Measurements from ENCODE around the gene ATP1A4. TPM values are rescaled to one million over a fixed set of nuclear protein-coding genes. Genes with fewer than 3 reads are reported as not detected.

Gene ATP1A4
- total RNA-seq, 1 donor from 2014 or later = not detected

DNA sequence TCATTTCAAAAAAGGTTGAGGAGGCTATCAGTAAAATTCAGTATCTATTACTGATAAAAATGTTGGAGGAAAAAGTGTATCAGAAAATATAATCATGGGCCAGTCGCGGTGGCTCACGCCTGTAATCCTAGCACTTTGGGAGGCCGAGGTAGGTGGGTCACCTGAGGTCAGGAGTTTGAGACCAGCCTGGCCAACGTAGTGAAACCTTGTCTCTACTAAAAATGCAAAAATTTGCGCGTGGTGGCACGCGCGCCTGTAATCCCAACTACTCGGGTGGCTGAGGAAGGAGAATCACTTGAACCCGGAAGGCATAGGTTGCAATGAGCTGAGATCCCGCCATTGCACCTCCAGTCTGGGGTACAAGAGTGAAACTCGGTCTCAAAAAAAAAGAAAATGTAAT, 5.3 kb upstream of the ATP1A4 start:
- no peak for DNase-seq

DNA sequence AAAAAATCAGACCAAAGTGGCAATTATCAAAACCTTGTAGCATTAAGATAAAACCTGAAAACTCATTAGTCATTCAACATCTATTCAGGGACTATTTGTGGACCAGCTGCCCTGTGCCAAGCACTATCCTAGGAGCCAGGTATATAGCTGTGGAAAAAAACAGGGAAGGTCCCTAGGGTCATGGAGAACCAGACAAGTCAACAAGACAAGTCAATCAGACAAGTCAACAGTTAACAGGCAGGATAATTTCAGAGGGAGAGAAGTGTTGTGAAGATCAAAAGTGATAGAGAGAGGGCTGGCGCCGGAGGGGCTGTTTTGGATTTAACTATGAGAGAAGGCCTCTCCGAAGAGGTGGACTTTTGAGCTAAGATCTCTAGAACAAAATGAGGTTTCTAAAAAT, 3.3 kb upstream of the ATP1A4 start:
- no peak for DNase-seq

DNA sequence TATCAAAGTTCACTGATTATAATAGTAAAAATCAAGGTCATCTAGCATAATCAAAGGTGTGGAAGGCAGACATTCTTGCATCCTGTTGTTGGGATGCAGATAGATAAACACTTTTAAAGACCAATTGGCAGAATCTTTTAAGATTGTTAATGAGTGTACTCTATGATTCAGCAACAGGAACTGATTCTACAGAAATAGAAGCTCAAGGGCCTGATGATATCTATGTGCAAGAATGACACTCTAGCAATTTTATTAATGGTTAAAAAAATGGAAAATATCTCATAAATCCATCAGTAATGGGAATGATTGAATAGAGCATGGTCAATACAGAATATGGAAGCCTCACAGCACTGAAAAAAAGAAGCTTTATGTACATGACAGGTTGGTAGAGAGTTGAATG, 2.2 kb upstream of the ATP1A4 start:
- DNase-seq = no peak

DNA sequence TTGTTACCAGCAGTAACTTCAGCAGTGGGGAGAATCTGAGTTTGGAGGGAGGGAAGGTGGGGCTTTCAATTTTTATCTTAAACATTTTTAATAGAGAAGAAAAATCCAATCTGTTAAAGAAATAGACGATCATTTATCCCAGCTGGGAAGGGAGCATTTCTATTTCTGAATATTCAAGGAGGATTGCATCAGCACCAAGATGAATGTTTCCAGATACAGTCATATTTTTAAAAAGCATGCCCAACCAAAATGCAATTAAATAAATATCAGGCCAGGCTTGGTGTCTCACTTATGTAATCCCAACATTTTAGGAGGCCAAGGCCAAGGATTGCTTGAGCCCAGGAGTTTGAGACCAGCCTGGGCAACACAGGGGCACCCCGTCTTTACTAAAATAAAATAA, 1.7 kb upstream of the ATP1A4 start:
- no peak for DNase-seq

DNA sequence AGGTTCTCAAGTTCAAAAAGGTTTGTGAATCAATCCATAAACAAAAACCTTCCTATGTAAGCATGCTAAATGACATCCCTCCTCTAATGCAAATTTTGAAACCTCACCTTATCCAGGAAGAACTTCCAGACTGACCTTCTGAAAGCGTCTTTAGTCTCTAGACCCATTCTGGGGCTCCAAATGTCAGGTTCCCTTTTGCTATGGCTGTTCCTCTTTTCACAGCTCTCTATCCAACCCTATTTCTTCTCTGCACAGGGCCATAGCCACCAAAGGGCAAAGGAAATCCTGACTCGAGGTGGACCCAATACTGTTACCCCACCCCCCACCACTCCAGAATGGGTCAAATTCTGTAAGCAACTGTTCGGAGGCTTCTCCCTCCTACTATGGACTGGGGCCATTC, 3.4 kb downstream of the ATP1A4 start:
- no peak for DNase-seq

DNA sequence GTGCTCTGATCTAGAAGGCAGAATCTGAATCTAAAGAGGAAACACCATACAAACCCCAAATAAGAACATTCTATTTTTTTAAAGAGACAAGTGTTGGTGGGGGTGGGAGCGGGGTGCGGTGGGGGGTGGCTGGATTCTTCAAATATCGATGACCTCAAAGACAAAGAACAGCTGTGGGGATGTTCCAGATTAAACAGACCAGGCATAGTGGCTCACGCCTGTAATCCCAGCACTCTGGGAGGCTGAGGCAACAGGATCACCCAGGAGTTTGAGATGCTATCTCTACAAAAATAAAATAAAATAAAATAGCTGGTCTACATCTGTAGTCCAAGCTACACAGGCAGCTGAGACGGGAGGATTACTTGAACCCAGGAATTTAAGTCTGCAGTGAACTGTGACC, 5.0 kb downstream of the ATP1A4 start:
- no peak for DNase-seq

DNA sequence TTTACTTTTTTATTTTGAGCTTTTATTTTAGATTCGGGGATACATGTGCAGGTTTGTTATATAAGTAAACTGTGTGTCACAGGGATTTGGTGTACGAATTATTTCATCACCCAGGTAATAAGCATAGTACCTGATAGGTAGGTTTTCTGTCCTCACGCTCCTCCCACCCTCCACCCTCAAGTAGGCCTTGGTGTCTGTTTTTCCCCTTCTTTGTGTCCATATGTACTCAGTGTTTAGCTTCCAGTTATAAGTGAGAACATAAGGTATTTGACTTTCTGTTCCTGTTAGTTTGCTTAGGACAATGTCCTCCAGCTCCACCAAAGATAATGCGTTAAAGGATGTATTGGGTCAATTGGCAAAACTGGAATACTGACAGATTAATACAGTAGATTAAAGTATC, 5.8 kb downstream of the ATP1A4 start:
- DNase-seq = no peak

DNA sequence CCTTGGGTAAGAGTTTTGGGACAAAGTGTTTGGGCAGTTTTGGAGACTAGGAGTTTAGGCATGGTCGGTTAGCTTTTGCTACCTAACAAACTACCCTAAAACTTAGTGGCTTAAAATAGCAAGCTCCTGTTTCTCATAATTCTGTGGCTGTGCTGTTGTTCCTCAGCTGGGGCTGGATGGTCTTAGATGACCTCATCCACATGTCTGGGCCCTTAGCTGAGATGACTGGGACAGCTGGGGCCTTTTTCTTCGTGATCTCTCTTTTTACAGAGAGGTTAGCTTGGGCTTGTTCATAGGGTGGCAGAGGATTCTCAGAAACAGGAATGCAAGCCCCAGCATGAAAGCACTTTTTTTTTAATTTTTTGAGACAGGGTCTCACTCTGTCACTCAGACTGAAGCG, 6.6 kb downstream of the ATP1A4 start:
- no peak for DNase-seq

DNA sequence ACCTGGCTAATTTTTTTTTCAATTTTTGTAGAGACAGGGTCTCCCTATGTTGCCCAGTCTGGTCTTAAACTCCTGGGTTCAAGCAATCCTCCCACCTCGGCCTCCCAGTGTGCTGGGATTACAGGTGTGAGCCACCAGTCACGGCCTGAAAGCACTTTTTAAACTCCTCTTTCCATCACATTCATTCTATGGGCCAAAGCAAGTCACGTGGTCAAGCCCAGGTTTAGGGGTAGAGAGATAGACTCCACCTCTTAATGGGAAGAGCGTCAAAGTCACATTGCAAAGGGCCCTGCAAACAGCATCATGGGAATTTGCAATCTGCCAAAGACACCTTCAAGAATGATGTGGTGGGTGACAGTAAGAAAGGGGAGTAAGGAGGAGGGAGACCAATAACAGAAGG, 7.1 kb downstream of the ATP1A4 start:
- no peak for DNase-seq

DNA sequence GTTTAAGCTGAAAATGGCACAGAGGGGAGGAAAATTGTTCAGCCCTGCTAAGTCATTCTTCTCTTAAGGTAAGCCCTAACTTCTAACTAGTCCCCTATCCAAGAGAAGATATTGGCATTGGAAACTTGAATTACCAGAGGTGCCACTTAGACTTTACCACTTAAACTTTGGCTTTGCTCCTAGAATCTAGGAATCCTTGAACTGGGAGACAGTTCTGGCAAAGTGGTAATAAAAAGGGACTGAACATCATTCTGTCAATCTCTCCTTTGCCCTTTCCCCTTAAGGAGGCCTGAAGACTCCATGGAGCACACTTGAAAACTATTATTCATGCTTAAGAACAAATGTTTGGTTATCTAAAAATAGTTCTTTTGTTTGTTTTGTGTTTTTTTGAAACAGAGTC, 8.4 kb downstream of the ATP1A4 start:
- no peak for DNase-seq

DNA sequence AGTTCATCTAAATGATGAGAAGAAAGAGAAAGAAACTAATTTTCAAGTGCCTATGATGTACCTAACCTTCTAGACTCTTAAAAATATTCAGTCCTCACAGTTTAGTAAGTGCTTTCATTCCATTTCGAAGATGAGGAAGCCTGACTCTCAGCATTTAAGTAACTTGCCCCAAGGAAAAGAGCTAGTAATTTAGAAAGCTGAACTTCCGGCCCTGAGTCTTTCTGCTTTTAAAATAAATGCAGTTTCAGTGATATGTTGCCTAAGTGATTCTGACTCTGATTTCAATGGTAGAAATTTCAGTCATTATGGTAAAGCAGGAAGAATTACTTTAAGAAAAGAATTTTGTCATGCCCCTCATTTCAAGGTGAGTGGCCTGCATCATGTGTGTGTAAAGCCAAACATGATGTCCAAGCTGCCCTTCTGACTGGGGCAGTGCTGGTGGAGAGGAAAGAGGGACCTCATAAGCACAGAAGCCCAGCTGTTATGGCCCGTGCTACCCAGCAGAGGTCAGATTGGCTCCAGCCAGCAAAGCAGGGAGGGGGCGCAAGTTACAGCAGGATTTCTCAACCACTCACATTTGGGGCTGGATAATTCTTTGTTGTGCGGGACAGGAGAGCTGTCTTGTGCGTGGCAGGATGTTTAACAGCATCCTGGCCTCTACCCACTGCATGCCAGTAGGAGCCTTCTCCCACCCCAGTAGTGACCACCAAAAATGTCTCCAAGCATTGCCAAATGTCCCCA, 10.7 kb downstream of the ATP1A4 start:
- DNase-seq = no peak

DNA sequence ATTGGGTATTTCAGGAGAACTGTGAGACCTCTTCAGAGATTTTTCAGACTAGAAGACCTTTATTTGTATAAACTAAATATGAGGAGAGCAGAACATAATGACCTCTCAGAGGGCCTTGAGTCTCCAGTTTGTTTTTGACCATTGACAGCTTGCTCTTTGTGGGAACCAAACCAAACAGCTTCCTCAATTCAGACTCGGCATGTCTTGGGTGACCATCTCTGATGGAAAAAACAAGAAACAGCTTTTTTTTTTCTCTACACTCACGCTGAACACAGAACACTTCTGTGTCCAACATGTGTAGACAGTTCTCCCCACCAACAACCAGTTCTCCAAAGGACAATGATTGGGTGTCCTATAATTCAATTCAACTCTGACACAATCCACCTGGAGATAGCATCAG, 11.5 kb downstream of the ATP1A4 start:
- DNase-seq = no peak

DNA sequence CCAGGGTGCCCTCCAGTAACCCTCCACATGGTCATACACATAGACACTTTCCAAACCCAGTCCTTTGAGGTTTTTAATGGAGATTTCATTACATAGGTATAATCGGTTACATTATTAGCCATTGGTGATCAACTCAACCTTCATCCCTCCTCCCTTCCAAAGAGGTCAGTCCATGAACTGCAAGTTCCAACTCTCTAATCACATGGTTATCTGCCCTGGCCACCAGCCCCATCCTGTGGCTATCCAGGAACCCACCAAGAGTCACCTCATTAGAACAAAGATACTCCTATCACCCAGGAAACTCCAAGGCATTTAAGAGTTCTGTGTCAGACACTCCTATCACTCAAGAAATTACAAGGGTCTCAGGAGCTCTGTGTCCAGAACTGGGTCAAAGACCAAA, 12.2 kb downstream of the ATP1A4 start:
- DNase-seq = no peak

DNA sequence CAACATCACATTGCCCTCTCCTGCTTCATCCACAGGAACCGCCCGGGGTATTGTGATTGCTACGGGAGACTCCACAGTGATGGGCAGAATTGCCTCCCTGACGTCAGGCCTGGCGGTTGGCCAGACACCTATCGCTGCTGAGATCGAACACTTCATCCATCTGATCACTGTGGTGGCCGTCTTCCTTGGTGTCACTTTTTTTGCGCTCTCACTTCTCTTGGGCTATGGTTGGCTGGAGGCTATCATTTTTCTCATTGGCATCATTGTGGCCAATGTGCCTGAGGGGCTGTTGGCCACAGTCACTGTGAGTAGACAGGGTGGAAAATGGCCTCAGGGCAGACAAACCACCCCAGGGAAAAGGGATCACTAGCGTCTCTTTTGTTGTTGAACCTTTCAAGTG, 12.7 kb downstream of the ATP1A4 start:
- DNase-seq = no peak

DNA sequence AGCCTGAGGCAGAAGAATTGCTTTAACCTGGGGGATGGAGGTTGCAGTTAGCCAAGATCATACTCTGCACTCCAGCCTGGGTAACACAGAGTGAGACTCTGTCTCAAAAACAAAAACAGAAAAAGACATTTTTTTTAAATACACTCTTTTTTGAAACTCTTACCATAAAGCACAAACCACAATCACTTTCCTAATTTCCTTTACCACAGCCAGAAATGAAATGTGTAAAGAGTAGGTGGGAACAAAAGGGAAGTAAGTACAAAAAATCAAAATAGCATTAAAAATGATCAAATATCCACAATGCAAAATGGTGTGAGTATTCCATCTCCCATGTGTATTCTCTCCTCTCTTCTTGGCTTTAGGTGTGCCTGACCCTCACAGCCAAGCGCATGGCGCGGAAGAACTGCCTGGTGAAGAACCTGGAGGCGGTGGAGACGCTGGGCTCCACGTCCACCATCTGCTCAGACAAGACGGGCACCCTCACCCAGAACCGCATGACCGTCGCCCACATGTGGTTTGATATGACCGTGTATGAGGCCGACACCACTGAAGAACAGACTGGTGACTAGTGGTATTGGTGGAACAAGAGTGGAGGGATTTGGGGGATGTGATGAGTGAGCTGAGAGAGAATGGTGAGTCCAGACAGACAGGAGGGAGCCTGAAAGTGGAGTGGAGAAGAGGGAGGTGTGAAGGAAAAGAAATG, 14.9 kb downstream of the ATP1A4 start:
- no peak for DNase-seq

DNA sequence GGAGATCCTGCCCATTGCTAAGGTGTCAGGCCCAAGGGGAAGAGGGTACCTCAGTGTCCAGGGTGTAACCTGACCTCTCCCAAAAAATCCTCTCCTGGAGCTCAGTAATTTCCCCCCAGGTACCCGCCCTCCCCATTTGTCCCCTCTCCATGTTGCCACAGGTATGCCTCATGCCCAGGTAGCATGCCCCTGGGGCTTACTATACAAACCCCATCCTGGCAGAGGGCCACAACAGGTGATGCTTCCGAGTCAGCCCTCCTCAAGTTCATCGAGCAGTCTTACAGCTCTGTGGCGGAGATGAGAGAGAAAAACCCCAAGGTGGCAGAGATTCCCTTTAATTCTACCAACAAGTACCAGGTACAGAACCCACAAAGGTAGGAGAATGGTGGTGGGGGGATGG, 15.7 kb downstream of the ATP1A4 start:
- no peak for DNase-seq

DNA sequence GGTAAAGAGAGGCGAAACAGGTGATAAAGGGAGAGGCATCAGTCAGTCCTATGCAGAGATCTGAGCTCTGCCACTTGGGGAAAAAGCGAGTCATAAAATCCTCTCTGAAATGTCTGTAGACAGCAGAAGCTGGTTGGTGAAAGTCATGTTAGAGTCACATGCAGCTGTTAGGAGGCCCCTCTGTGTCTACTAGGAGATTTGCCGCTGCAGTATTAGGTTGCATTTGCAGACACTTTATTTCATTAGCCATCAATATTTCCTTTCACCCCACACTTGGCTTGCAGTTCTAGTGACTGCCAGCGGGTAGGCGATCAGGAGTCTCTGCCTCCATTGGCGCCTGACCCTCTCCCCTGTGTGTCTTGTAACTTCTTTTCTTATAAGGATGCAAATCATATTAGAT, 16.2 kb downstream of the ATP1A4 start:
- DNase-seq = no peak

DNA sequence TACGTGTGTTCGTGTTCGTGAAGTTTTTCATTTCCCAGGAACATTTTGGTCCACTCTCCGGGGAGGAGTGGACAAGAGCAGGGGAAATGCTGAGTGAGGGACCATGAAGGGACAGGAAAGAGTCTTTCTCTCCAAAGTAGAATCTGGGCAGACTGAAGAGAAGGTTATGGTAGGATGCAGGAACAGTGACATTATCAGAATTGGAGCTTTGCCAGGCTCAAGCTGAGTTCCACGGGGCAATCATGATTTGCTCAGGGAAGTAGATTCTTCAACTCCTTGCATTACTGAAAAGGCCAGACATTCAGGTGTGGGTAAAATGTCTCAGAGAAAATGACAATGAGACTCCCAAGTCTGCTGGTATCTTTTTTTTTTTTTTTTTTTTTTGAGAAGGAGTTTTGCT, 16.6 kb downstream of the ATP1A4 start:
- no peak for DNase-seq

DNA sequence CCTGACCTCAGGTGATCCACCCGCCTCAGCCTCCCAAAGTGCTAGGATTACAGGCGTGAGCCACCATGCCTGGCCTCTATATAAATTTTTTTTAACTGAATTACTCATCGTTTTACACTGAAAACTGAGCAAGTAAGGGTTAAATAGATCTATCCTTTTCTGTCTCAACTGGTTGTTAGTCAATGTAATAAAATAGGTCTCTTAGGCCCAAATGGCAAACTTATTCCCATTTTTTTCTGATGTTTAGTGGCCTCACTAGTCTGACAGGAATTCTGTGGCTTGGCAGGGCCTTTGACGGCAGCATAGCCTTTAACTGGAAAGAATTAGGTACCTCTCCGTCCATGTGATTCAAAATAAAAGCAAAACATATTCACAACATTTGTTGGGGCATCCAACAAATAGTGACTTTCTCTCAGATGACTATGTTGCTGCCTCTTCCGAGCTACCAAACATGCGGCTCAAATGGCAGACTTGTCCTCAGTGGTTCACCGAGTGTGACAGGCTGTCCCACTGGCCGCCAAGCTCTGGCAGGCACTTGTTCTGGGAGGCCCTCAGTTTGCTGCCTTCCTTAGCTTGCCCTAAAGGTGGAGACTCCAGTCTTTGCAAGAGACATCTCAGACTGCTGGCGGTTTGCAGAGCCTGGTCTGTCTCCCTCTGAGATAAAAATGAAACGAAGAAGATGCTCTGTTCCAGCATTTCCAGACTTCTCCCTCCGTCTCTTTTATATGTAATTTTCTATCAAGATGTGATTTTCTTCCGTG, 17.4 kb downstream of the ATP1A4 start:
- DNase-seq = no peak

DNA sequence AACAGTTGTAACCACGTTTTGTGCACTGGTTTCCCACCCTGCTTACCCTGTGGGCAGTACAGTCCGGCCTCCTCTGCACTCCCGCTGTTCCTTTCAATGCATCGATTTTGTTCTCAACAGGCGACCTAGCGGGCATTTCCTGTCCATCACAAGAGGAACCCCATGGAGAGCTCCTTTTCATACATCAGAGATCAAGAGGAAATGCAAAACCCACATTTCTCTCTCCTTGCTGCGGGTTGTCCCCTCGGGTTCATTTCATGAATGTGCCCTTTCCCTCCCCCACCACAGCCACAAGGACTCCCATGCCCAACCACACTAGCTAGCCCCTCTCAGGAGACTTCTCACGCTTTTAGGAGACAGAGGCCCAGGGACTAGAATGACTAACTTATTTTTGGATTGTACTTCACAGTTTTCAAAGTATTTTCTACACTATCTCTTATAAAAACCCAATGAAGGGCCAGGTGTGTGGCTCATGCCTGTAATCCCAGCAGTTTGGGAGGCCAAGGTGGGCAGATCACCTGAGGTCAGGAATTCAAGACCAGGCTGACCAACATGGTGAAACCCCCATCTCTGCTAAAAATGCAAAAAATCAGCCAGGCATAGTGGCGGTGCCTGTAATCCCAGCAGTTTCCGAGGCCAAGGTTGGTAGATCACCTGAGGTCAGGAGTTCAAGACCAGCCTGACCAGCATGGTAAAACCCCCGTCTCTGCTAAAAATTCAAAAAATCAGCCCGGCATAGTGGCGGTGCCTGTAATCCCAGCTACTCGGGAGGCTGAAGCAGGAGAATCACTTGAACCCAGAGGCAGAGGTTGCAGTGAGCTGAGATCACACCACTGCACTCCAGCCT, 18.4 kb downstream of the ATP1A4 start:
- no peak for DNase-seq

DNA sequence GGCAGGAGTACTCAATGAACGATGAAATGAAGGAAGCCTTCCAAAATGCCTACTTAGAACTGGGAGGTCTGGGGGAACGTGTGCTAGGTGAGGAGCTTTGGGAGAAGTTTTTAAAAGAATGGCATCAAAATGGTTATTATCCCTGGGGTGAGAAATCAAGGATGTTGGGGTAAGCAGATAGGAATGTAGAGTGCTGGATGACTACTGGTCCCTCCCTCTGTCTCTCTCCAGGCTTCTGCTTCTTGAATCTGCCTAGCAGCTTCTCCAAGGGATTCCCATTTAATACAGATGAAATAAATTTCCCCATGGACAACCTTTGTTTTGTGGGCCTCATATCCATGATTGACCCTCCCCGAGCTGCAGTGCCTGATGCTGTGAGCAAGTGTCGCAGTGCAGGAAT, 20.0 kb downstream of the ATP1A4 start:
- DNase-seq = no peak

DNA sequence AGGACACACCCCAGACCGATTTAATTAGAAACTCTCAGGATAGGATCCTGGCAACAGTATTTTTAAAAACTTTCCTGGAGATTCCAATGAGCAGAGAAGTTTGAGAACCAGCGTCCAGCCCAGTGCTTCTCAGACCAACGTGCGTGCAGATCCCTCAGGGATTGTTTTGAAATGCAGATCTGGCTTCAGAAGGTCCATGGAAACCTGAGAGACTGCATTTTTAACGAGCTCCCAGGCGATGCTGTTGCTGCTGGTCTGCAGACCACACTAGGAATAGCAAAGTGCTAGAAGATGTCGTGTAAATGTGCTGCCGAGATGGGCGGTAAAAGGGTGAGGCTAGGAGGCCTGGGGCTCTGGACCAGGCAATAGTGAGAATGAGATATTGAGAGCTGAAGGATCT, 20.6 kb downstream of the ATP1A4 start:
- DNase-seq = no peak

DNA sequence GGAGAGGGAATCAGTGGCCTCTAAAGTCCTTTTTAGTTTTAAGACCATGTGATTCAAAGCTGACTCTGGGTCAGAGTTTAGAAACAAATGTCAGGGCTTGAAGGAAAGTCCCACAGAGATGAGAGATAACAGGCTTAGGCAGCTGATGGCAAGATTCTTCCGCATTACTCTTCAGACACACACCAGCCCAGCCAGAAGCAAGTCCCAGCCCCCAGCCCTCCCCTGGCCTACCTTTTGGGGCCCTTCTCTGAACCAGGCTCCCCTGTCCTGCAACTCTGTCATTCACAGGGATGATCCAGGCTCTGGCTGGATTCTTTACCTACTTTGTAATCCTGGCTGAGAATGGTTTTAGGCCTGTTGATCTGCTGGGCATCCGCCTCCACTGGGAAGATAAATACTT, 25.8 kb downstream of the ATP1A4 start:
- no peak for DNase-seq

Data from skin of body (tissue), 2 donors.